Fibroblast of the conjunctiva (primary cell): ENCODE measurements around the gene HOXC10.

ENCODE experiments used
- DNase-seq: peaks from one replicate; pipeline ENCODE4 v3.0.0-alpha.2; 2010; ENCODE audit warnings: low read depth

HOXC10 gene

GRCh38 chr12:53977596-53978445, 7.1 kb upstream of the HOXC10 start:
- DNase-seq = no peak

DNA sequence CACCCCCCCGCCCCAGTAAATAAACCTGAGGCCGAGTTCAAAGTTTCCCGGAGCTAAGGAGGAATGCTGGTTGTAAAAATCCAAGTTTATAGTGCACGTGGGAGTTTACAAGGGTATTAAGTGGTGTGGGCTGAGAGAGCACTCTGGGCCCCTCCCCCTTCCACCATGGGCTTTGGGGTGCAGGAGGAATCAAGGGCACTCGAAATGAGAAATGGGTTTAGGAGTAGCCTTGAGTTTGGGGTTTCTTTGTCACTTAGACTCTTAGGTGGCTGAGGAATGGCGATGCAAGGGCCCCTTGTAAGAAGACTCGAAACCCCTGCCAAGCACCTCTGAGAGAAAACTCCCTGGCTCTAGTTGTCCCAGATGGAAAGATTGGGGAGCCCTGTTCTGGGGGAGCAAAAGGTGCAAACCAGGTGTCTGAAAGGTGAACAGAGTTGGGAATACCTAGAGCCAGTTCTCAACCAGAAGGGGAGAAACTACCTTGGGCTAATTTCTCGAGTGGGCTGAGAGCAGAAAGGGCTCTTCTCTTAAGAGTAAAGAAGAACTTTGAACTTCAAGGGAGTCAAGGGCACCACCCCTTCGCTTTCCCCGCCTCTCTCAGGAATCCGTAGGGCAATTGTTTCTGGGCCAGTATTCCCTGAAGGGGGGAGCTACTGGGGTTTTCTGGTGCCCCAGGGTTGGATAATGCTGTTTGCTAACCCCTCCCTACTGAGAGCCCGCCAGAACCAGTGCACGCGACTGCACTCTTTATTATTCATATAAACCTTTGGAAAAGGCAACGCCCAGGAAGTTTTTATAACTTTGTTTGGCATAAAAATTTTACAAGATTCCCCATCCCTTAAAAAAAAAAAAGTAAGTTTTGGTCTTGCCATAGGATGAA, 6.2 kb upstream of the HOXC10 start:
- no peak for DNase-seq

DNA sequence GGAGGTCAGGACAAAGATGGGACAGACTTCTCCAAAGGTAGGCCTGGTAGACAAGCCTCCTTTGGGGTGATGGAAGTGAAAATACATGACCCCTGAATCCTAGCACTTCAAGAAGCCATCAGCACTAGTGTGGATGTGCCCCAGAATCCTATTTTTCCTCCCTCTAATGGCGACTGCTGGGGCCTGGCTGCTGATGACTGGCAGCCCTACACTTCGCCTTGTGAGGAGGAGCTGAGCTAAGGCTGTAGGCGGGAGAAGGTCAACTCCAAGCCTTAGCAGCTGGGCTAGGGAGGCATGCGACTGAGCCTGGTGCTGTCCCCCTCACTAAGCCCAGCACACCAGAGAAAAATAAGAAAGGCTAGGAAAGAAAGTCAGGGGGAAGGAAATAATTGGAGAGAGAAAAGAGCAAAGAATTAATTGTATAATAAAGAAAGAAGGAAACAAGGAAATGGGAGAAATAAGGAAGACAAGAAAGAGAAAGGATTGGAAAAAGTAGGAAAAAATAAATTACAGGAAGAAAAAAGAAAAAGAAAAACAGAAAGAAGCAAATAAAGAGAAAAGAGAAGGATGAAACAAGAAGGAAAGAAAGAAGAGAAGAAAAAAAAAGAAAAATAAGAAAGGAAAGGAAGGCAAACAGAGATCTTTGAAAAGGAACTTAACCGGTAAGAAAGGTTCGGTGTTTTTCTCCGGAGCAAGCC, 4.7 kb upstream of the HOXC10 start:
- no peak for DNase-seq

- no peak for DNase-seq
Observed at GRCh38 chr12:53980802-53981496, 4.0 kb upstream of the HOXC10 start.

GRCh38 chr12:53981634-53982565, 3.0 kb upstream of the HOXC10 start:
- no peak for DNase-seq

GRCh38 chr12:53982648-53983567, 2.0 kb upstream of the HOXC10 start:
- no peak for DNase-seq

- no peak for DNase-seq
Observed at GRCh38 chr12:53983568-53983949, 1.4 kb upstream of the HOXC10 start.

DNA sequence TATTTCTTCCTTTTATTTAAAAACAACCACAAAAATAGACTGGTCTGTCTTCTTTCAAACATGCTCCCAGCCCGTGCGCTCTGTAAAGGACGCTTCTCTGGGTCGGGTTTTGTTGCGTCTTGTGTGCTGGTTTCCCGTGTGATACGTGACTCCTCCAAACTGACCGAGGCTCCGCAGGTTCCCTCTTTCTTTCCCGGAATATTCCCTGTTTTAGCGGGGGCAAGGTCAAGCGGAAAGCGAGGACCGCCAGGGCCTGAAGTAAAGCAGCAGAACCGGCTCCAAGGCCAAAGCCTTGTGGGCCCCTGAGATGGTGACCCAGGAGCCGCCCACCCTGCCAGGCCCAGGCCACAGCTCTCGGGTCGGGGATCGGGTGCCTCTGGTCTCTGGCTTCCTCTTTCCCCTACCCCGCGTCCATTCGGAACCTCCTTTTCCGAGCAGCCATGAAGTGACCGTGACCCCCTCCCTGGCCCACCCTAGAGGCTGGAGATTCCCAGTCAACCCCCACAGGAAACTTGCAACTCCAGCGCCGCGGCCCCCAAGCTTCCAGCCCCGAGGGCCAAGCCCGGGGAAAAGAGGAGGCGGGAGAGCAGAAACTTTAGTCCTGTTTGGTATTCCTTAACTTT, 885 bp upstream of the HOXC10 start:
- no peak for DNase-seq

- no peak for DNase-seq
Observed at GRCh38 chr12:53985692-53985993, 697 bp downstream of the HOXC10 start.

GRCh38 chr12:53985994-53986685, 1.2 kb downstream of the HOXC10 start:
- DNase-seq = no peak

DNA sequence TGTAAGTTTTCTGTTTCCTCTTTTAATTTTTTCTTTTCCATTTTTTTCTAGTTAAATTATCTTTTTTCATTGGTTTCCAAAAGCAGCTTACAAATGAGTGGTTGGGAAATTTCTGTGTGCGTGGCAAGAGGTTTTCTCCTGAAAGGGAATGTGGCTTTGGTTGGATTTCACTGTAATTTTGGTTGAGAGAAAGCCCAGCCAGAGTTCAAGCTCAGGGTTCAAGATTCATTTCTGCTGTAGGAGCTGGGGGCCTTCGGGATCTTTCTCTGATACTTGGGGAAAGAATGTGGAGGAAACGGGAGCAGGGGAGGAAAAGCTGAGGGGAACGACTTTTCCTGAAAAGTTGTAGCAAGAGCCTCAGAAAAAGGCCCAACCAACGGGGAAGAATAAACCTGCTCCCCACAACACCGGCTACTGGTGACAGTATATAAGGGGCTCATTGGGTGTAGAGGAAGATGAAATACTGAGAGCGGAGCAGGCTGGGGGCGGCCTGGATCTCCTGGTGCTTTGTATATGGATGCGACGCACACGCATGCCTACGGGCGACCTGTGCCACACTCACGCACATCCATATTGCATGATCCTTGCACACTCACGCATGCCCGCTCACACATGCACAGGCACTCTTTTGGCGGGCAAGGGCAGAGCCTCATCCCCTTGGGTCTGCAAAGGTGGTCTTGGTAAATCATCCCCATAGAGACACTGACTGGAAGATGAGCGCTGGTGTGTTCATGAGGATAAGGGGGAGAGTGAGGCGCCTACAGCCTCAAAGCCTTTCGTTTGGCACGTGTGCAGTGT, 1.9 kb downstream of the HOXC10 start:
- no peak for DNase-seq

DNA sequence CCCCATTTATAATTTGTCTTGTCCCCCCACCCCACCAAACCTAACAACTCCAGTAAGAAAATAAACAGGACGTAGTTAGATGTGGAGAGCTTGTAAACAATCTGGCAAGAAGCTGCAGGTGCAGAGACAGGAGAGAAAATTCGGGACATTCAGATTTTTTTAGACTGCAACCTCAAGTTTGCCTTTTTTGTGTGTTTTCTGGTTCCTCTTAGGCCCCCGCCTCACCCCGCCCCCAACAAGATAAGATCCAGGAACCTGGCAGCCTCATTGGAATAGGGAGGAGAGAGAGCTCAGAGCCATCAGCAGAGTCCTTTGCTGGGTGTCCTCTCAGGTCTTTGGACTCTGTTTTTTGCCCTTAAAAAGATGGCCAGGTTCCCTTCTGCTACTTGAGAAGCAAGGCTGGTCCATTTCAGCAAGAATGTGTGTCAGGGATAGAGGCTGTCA, 2.9 kb downstream of the HOXC10 start:
- no peak for DNase-seq

DNA sequence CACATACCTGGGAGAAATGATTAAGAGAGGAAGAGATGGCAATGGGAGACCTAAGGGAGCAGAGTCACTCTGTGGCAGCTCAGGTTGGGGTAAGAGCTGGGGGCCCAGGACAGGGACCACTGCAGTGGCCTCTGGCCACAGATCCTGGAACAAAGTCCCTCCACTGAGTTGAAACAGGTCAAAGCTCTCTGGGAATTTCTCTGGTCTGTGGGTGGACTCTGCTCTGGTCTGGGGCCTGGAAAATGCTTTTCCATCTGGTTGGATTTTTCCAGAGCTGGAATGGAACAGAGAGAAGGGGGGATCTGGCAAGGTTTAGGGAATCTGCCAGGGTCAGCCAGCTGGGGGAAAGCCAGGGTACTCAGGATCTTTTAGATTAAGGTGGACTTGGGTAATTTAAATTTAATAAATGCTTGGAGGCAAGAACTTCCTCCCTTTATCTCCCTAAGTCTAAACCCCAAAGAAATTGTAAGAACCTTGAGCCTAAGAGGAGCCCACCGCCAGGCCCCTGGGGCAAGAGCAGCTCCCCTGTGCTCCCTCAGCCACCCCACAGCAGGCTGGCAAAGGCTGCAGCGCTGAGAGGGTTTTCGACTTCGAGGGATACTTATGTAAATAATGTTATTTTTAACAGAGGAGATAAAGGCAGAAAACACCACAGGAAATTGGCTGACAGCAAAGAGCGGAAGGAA, 3.7 kb downstream of the HOXC10 start:
- DNase-seq = no peak

- peak; percentile 31 for DNase-seq
Observed at GRCh38 chr12:53989227-53990113, 4.5 kb downstream of the HOXC10 start.

DNA sequence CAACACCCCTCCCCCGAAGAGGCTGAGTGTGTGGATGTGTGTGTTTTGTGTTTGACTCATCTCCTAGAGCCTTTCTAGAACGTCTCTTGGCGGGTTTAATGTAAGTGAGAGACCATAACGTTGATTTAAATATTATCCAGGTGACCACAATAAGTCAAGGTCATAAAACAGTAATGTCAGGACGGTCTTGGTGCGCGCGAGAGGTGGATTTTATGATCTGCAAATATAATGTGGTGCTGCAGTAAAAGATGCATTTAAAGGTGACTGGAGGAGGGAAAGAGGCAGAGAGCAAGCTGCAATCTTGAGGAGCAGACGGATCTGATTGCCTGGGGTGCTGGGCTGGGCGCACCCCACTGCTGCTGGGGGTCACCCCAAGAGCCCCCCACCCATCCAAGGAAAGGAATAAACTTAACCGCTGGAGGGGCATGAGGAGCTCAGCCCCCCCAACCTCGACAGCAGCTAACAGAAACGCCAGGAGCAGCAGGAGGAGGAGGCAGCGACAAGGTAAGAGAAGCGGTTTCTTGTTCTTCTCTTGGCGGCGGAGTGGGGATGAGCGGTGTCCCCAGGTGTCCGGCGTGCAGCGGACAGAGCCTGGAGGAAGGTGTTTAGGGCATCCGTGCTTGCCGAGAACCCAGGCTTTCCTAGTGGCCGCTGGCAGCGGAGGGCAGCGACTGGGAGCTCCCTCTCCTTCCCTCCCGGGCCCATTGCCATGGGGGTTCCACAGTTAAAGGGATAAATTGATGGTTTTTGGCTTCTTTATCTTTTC, 5.5 kb downstream of the HOXC10 start:
- no peak for DNase-seq

- no peak for DNase-seq
Observed at GRCh38 chr12:53991077-53991460, 6.1 kb downstream of the HOXC10 start.
